Measurements from ENCODE around the gene ADCY10. TPM values are rescaled to one million over a fixed set of nuclear protein-coding genes. Genes with fewer than 3 reads are reported as not detected.

Gene ADCY10
- total RNA-seq, 1 donor from 2014 or later, result not detected

DNA sequence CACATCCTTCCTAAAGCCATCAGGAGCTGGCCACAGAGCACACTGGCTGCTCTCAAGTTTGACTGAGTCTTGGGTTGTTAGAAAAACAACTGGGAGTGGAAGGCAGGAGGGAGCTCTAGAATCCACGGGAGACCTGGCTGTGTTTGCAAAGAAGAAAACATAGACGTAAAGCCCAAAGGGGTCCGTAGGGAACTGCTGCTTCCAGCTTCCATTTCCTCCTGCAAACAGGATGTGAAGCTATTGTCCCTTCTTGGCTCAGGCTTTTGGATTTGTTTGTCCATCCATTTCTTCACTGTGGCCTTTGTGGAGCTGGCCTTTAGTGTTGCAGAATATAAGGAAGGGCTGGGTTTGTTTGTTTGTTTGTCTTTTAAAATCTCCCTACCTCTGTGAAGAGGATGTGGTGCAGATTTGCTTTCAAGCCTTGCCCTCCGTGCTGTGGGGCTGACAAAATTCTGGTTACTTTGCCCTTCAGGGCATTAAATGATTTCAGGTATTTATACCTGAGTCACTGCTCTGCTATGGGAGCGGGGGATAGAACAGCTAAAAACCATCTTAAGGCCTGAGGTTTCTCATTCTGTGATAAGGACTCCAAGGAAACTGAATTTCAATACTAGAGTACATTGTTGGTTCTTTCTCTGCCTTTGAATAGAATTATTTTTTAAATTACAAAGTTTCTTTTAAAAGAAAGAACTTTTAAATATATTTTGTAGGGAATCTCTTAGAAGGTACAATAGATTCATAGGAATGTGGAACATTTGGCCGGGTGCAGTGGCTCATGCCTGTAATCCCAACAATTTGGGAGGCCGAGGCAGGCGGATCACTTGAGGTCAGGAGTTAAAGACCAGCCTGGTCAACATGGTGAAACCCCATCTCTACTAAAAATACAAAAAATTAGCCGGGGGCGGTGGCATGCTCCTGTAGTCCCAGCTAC, 117.9 kb downstream of the ADCY10 start:
- H3K4me2 ChIP-seq, result peak overlapping the region; percentile 40
- H4K20me1 ChIP-seq (ENCODE audit: low read depth), result peaks cover 17% of the 10 kb centered on the region
- peaks cover 7% of the 10 kb centered on the region for H3K4me1 Mint-ChIP-seq
- no peaks in the 10 kb centered on the region for H3K9me3 ChIP-seq (ENCODE audit: low read depth)
- H3K27me3 ChIP-seq, result no peaks in the 10 kb centered on the region
- peak overlapping the region; percentile 21 for H3K27ac ChIP-seq
- H3K36me3 Mint-ChIP-seq, result peaks cover 16% of the 10 kb centered on the region
- peak overlapping the region; percentile 39 for H3K27ac Mint-ChIP-seq
- H3K4me3 ChIP-seq, result no peak overlapping the region
- H2AFZ ChIP-seq (replicated peaks), result no peak overlapping the region
- H3K79me2 ChIP-seq (ENCODE audit: low read depth), result no peaks in the 10 kb centered on the region
- H3F3A ChIP-seq (ENCODE audit: low read depth), result peaks cover 48% of the 10 kb centered on the region
- no peak for TF ChIP-seq EZH2phosphoT487 (IDR thresholded peaks at IDR 0.05)
- no peak for TF ChIP-seq CTCF (IDR thresholded peaks at IDR 0.05)
- TF ChIP-seq EZH2 (IDR thresholded peaks at IDR 0.05), result no peak
- H3K4me3 Mint-ChIP-seq, result no peak overlapping the region
- H3K9me3 Mint-ChIP-seq, result no peaks in the 10 kb centered on the region
- no peak overlapping the region for H3K9ac ChIP-seq
- DNase-seq (ENCODE audit: low spot score), result no peak
- H3K4me1 ChIP-seq, result peaks cover 32% of the 10 kb centered on the region
- peaks cover 5% of the 10 kb centered on the region for H3K27me3 Mint-ChIP-seq (ENCODE audit: insufficient read depth, low read depth)
- H3K36me3 ChIP-seq, result no peaks in the 10 kb centered on the region

DNA sequence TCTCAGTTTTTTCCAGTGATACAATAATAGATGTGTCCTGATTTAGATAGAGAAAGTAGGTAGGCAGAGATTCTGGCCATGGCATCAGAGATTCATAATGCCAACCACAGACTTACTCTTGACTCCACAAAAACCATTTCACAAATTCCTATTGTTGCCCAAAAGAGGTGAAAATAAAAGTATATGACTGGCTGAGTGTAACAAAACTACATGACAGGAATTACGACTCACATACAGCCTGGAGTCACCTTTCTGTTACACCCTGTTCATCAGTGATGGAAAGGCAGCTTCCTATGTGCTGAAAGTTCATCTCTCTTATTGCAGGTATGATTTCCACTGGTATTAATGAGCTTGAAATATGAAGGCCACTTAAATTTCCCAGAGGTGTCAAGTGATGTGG, 119.9 kb downstream of the ADCY10 start:
- no peaks in the 10 kb centered on the region for H3K79me2 ChIP-seq (ENCODE audit: low read depth)
- H3F3A ChIP-seq (ENCODE audit: low read depth), result peaks cover 56% of the 10 kb centered on the region
- no peak overlapping the region for H3K4me2 ChIP-seq
- no peak overlapping the region for H3K4me3 ChIP-seq
- H3K4me1 Mint-ChIP-seq, result peaks cover 7% of the 10 kb centered on the region
- H3K36me3 ChIP-seq, result no peaks in the 10 kb centered on the region
- DNase-seq (ENCODE audit: low spot score), result no peak
- no peak overlapping the region for H2AFZ ChIP-seq (replicated peaks)
- H3K36me3 Mint-ChIP-seq, result peaks cover 29% of the 10 kb centered on the region
- no peaks in the 10 kb centered on the region for H3K9me3 Mint-ChIP-seq
- H4K20me1 ChIP-seq (ENCODE audit: low read depth), result peaks cover 22% of the 10 kb centered on the region
- peaks cover 29% of the 10 kb centered on the region for H3K4me1 ChIP-seq
- H3K27ac Mint-ChIP-seq, result no peak overlapping the region
- H3K9ac ChIP-seq, result no peak overlapping the region
- TF ChIP-seq EZH2phosphoT487 (IDR thresholded peaks at IDR 0.05), result no peak
- H3K4me3 Mint-ChIP-seq, result no peak overlapping the region
- H3K9me3 ChIP-seq (ENCODE audit: low read depth), result no peaks in the 10 kb centered on the region
- H3K27ac ChIP-seq, result no peak overlapping the region
- H3K27me3 ChIP-seq, result no peaks in the 10 kb centered on the region
- peaks cover 5% of the 10 kb centered on the region for H3K27me3 Mint-ChIP-seq (ENCODE audit: insufficient read depth, low read depth)

- H3K36me3 ChIP-seq, result no peaks in the 10 kb centered on the region
- H3K79me2 ChIP-seq (ENCODE audit: low read depth), result no peaks in the 10 kb centered on the region
- peaks cover 38% of the 10 kb centered on the region for H3K36me3 Mint-ChIP-seq
- H3K9me3 ChIP-seq (ENCODE audit: low read depth), result no peaks in the 10 kb centered on the region
- H3K9ac ChIP-seq, result no peak overlapping the region
- H3K4me1 ChIP-seq, result peaks cover 22% of the 10 kb centered on the region
- H3K27ac ChIP-seq, result peak overlapping the region; percentile 77
- H3F3A ChIP-seq (ENCODE audit: low read depth), result peaks cover 43% of the 10 kb centered on the region
- DNase-seq (ENCODE audit: low spot score), result no peak
- no peak overlapping the region for H3K4me3 ChIP-seq
- H3K4me1 Mint-ChIP-seq, result peaks cover 5% of the 10 kb centered on the region
- H3K27me3 ChIP-seq, result no peaks in the 10 kb centered on the region
- peaks cover 22% of the 10 kb centered on the region for H4K20me1 ChIP-seq (ENCODE audit: low read depth)
- H3K4me2 ChIP-seq, result no peak overlapping the region
- no peak overlapping the region for H3K27ac Mint-ChIP-seq
- TF ChIP-seq CTCF (IDR thresholded peaks at IDR 0.05) (no peak), EZH2 (IDR thresholded peaks at IDR 0.05) (no peak), EZH2phosphoT487 (IDR thresholded peaks at IDR 0.05) (no peak)
- no peaks in the 10 kb centered on the region for H3K9me3 Mint-ChIP-seq
- H3K27me3 Mint-ChIP-seq (ENCODE audit: insufficient read depth, low read depth), result peaks cover 5% of the 10 kb centered on the region
- no peak overlapping the region for H2AFZ ChIP-seq (replicated peaks)
- H3K4me3 Mint-ChIP-seq, result no peak overlapping the region
Measured at GRCh38 chr1:167792188-167792565, 121.8 kb downstream of the ADCY10 start.
